HL-60 (cell line): ENCODE results near the gene KRT86.
"Not testable (repeated sequence)": the region's sequence is repeated elsewhere in the genome, so short reads cannot be mapped to it uniquely, and the experiment has no call there.

ENCODE experiments used
- GABPA ChIP-seq: IDR thresholded peaks from 2 replicates; pipeline ENCODE4 v1.6.1; 2012; ENCODE audit warnings: low read depth
- POLR2AphosphoS5 ChIP-seq: IDR thresholded peaks from 2 replicates; pipeline ENCODE4 v1.6.1; 2012; ENCODE audit warnings: low read depth
- TF ChIP-seq, protein P1 (sequence below): IDR thresholded peaks from one replicate; pipeline ENCODE4 v1.5.1; 2011; ENCODE audit warnings: low read length, control low read depth, inconsistent platforms; ENCODE audit not compliant: insufficient read depth
- TF ChIP-seq, protein P2 (sequence below): IDR thresholded peaks from 2 replicates; pipeline ENCODE4 v1.6.1; 2012; ENCODE audit warnings: low read depth; ENCODE audit not compliant: insufficient replicate concordance

DNA sequence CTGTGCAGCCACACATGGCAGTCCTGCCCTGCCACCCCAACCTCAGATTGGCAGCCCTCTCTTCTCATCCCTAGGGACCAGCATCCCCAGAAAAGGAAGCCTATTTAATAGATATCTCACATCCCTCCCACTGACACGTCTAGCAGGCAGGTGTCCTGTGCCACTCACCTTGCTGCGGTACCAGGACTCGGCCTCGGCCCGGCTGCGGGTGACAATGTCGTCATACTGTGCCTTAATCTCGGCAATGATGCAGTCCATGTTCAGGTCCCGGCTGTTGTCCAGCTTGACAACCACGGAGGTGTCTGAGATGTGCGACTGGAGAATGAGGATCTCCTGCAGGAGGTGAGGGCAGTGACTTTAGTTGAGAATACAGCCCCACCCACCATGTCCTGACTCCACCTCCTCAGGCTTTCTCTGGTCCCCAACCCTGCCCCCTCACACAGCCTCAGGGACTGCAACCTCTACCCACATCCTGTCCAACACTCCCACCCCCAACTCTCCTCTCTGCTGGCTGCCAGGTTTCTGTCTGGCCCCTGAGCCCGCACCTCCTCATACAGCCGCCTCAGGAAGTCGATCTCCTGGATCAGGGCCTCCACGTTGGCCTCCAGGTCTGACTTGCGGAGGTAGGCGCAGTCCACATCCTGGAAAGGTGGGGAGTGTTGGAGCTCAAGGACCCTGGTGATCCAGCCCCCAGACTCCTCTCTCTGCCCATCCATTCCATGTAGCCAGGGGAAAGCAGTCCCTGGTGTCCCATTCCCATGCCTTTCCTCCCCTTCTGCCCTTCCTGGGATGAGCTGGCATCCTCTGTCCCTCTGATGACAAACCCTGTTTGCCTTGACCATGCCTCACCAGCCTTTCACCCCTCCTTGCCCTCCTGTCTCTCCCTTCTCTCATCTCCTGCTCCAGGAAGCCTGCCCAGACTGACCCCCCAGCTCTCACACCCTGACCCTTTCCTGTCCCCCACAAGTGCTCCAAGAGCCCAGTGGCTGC is 13.7 kb downstream of the KRT86 start:
- TF ChIP-seq POLR2AphosphoS5, GABPA: not testable (repeated sequence)
- TF ChIP-seq, protein P1, sequence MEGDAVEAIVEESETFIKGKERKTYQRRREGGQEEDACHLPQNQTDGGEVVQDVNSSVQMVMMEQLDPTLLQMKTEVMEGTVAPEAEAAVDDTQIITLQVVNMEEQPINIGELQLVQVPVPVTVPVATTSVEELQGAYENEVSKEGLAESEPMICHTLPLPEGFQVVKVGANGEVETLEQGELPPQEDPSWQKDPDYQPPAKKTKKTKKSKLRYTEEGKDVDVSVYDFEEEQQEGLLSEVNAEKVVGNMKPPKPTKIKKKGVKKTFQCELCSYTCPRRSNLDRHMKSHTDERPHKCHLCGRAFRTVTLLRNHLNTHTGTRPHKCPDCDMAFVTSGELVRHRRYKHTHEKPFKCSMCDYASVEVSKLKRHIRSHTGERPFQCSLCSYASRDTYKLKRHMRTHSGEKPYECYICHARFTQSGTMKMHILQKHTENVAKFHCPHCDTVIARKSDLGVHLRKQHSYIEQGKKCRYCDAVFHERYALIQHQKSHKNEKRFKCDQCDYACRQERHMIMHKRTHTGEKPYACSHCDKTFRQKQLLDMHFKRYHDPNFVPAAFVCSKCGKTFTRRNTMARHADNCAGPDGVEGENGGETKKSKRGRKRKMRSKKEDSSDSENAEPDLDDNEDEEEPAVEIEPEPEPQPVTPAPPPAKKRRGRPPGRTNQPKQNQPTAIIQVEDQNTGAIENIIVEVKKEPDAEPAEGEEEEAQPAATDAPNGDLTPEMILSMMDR = not testable (repeated sequence)
- TF ChIP-seq, protein P2, sequence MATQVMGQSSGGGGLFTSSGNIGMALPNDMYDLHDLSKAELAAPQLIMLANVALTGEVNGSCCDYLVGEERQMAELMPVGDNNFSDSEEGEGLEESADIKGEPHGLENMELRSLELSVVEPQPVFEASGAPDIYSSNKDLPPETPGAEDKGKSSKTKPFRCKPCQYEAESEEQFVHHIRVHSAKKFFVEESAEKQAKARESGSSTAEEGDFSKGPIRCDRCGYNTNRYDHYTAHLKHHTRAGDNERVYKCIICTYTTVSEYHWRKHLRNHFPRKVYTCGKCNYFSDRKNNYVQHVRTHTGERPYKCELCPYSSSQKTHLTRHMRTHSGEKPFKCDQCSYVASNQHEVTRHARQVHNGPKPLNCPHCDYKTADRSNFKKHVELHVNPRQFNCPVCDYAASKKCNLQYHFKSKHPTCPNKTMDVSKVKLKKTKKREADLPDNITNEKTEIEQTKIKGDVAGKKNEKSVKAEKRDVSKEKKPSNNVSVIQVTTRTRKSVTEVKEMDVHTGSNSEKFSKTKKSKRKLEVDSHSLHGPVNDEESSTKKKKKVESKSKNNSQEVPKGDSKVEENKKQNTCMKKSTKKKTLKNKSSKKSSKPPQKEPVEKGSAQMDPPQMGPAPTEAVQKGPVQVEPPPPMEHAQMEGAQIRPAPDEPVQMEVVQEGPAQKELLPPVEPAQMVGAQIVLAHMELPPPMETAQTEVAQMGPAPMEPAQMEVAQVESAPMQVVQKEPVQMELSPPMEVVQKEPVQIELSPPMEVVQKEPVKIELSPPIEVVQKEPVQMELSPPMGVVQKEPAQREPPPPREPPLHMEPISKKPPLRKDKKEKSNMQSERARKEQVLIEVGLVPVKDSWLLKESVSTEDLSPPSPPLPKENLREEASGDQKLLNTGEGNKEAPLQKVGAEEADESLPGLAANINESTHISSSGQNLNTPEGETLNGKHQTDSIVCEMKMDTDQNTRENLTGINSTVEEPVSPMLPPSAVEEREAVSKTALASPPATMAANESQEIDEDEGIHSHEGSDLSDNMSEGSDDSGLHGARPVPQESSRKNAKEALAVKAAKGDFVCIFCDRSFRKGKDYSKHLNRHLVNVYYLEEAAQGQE = not testable (repeated sequence)
